H1 (cell line): Measurements from ENCODE around the gene KERA. TPM values are rescaled to one million over a fixed set of nuclear protein-coding genes. Genes with fewer than 3 reads are reported as not detected.

Experiments
- CTCF ChIA-PET: fragments of 300-600 bp; sonication (Branson Sonifier 250); formaldehyde crosslinking; loops from one replicate; lab custom pipeline; 2021; ENCODE audit not compliant: partially characterized antibody; lab: Charles Lee
- POLR2A ChIA-PET: fragments of 300-600 bp; sonication (Branson Sonifier 250); formaldehyde crosslinking; loops from one replicate; lab custom pipeline; 2021; ENCODE audit warnings: inconsistent platforms; ENCODE audit not compliant: partially characterized antibody; lab: Charles Lee
- DNase-seq, 2 experiments: peaks; one replicate each; pipeline versions ENCODE4 v3.0.0 to v3.0.0-alpha.2; 2010 to 2022; ENCODE audit warnings: low spot score in 2 of 2, low read depth in 1 of 2, mixed read lengths in 1 of 2
- FAIRE-seq: peaks from 2 replicates; lab custom pipeline; 2011; peaks lifted over from hg19 to GRCh38; lab: Jason Lieb, UNC
- H2AFZ ChIP-seq: 2 replicates; pipeline ENCODE4 v1.8.1; 2012; ENCODE audit warnings: low read length, inconsistent platforms
- H2AK5ac ChIP-seq: 2 replicates; pipeline ENCODE4 v1.6.1; 2013; ENCODE audit warnings: low read depth, low read length
- H2BK120ac ChIP-seq: replicated peaks from 2 replicates; pipeline ENCODE3; 2013; ENCODE audit warnings: low read depth, low read length, inconsistent platforms
- H2BK12ac ChIP-seq: 2 replicates; pipeline ENCODE4 v1.6.1; 2013; ENCODE audit warnings: low read depth, low read length
- H2BK15ac ChIP-seq: 2 replicates; pipeline ENCODE4 v1.6.1; 2013; ENCODE audit warnings: low read length
- H2BK20ac ChIP-seq: 2 replicates; pipeline ENCODE4 v1.6.1; 2013; ENCODE audit warnings: low read length
- H2BK5ac ChIP-seq: 2 replicates; pipeline ENCODE4 v1.6.1; 2013; ENCODE audit warnings: low read depth, low read length
- H3K14ac ChIP-seq: 2 replicates; pipeline ENCODE4 v1.6.1; 2013; ENCODE audit warnings: inconsistent platforms; ENCODE audit not compliant: insufficient read length
- H3K18ac ChIP-seq: 2 replicates; pipeline ENCODE4 v1.6.1; 2013; ENCODE audit warnings: low read length; ENCODE audit errors: extremely low read depth
- H3K23ac ChIP-seq: 2 replicates; pipeline ENCODE4 v1.6.1; 2013; ENCODE audit warnings: inconsistent platforms; ENCODE audit not compliant: insufficient read length
- H3K23me2 ChIP-seq: 2 replicates; pipeline ENCODE4 v1.6.1; 2013; ENCODE audit warnings: low read depth, low read length
- H3K27ac ChIP-seq: 2 replicates; pipeline ENCODE4 v1.6.1; 2011; ENCODE audit warnings: low read depth, low read length, inconsistent platforms
- H3K27me3 ChIP-seq, 4 experiments: replicated peaks in 1 of 4; 1 replicate in 1 of 4; 2 replicates in 3 of 4; pipeline versions ENCODE4 v1.6.1 to v1.8.1; 2011 to 2013; ENCODE audit warnings: low read length in 3 of 4, mild to moderate bottlenecking in 3 of 4, inconsistent platforms in 2 of 4, mixed read lengths in 2 of 4, moderate library complexity in 1 of 4; ENCODE audit not compliant: control insufficient read depth in 3 of 4, insufficient read depth in 3 of 4; ENCODE audit errors: extremely low read depth in 1 of 4
- H3K36me3 ChIP-seq, 4 experiments: 2 replicates each; pipeline versions ENCODE4 v1.6.1 to v1.8.1; 2011 to 2013; ENCODE audit warnings: mild to moderate bottlenecking in 4 of 4, low read length in 3 of 4, moderate library complexity in 2 of 4, control low read depth in 1 of 4, inconsistent platforms in 1 of 4; ENCODE audit not compliant: insufficient read depth in 4 of 4, control insufficient read depth in 2 of 4
- H3K4ac ChIP-seq: replicated peaks from 2 replicates; pipeline ENCODE3; 2013; ENCODE audit warnings: low read length, low read depth, mixed read lengths, inconsistent platforms; ENCODE audit not compliant: insufficient read length
- H3K4me1 ChIP-seq, 4 experiments: replicated peaks in 1 of 4; 1 replicate in 1 of 4; 2 replicates in 3 of 4; pipeline versions ENCODE4 v1.6.1 to v1.8.1; 2011 to 2013; ENCODE audit warnings: low read length in 3 of 4, inconsistent platforms in 2 of 4, mixed read lengths in 1 of 4; ENCODE audit not compliant: insufficient read depth in 4 of 4, control insufficient read depth in 3 of 4
- H3K4me2 ChIP-seq, 2 experiments: 2 replicates each; pipeline versions ENCODE4 v1.6.1 to v1.8.1; 2011 to 2013; ENCODE audit warnings: low read depth in 2 of 2, low read length in 2 of 2, control low read depth in 1 of 2, inconsistent platforms in 1 of 2, mild to moderate bottlenecking in 1 of 2; ENCODE audit not compliant: insufficient read depth in 1 of 2
- H3K4me3 ChIP-seq, 4 experiments: fragments of 200-600, 300-600 bp in 1 of 4; sonication (generic), shearing (Covaris generic), sonication (Bioruptor Twin) in 1 of 4; 2 replicates each; pipeline versions ENCODE4 v1.5.1 to v1.8.1; 2011 to 2016; ENCODE audit warnings: low read length in 4 of 4, low read depth in 3 of 4, control low read depth in 2 of 4, inconsistent platforms in 2 of 4, mild to moderate bottlenecking in 2 of 4, mixed read lengths in 1 of 4, moderate library complexity in 1 of 4; ENCODE audit not compliant: insufficient read depth in 2 of 4; ENCODE audit errors: extremely low read depth in 1 of 4
- H3K56ac ChIP-seq: replicated peaks from 2 replicates; pipeline ENCODE3; 2013; ENCODE audit warnings: low read depth, mild to moderate bottlenecking, mixed read lengths, low read length, inconsistent platforms; ENCODE audit not compliant: insufficient read length
- H3K79me1 ChIP-seq: 2 replicates; pipeline ENCODE4 v1.6.1; 2013; ENCODE audit warnings: low read depth, low read length, control low read depth
- H3K79me2 ChIP-seq, 2 experiments: 2 replicates each; pipeline versions ENCODE4 v1.6.1 to v1.8.1; 2012 to 2013; ENCODE audit warnings: low read length in 2 of 2, mild to moderate bottlenecking in 2 of 2, inconsistent platforms in 1 of 2; ENCODE audit not compliant: insufficient read depth in 2 of 2, control insufficient read depth in 1 of 2
- H3K9ac ChIP-seq, 4 experiments: replicated peaks in 1 of 4; 1 replicate in 1 of 4; 2 replicates in 3 of 4; pipeline versions ENCODE4 v1.6.1 to v1.8.1; 2011 to 2013; ENCODE audit warnings: low read depth in 3 of 4, low read length in 3 of 4, control low read depth in 2 of 4, mild to moderate bottlenecking in 2 of 4, moderate library complexity in 2 of 4, inconsistent platforms in 1 of 4; ENCODE audit errors: extremely low read depth in 1 of 4
- H3K9me3 ChIP-seq, 2 experiments: 2 replicates each; pipeline versions ENCODE4 v1.6.1 to v1.8.1; 2012 to 2013; ENCODE audit warnings: mild to moderate bottlenecking in 2 of 2, moderate library complexity in 2 of 2, control low read depth in 1 of 2, inconsistent platforms in 1 of 2, low read depth in 1 of 2, low read length in 1 of 2, mixed read lengths in 1 of 2; ENCODE audit not compliant: insufficient read depth in 2 of 2
- H4K20me1 ChIP-seq, 2 experiments: replicated peaks in 1 of 2; 2 replicates each; pipeline versions ENCODE3 to v1.8.1; 2011 to 2013; ENCODE audit warnings: inconsistent platforms in 2 of 2, low read length in 2 of 2, mild to moderate bottlenecking in 1 of 2; ENCODE audit not compliant: insufficient read depth in 2 of 2, control insufficient read depth in 1 of 2
- H4K5ac ChIP-seq: 2 replicates; pipeline ENCODE4 v1.6.1; 2013; ENCODE audit warnings: low read length, low read depth, mixed read lengths, inconsistent platforms; ENCODE audit not compliant: insufficient read length
- H4K8ac ChIP-seq: 2 replicates; pipeline ENCODE4 v1.8.0; 2013; ENCODE audit warnings: mild to moderate bottlenecking, moderate library complexity, low read length, inconsistent platforms; ENCODE audit not compliant: insufficient read depth; ENCODE audit errors: extremely low read depth
- H4K91ac ChIP-seq: replicated peaks from 2 replicates; pipeline ENCODE3; 2013; ENCODE audit warnings: low read length, mixed read lengths, inconsistent platforms; ENCODE audit not compliant: insufficient read length
- CEBPB ChIP-seq: IDR thresholded peaks from 2 replicates; pipeline ENCODE4 v1.6.1; 2012; ENCODE audit warnings: low read depth, low read length
- GTF2F1 ChIP-seq: IDR thresholded peaks from 2 replicates; pipeline ENCODE4 v1.6.1; 2012; ENCODE audit warnings: low read depth, low read length, improper control_type of control experiment, borderline replicate concordance
- SIN3A ChIP-seq, 2 experiments: IDR thresholded peaks in 1 of 2; conservative IDR thresholded peaks in 1 of 2; 2 replicates each; pipeline ENCODE4 v1.6.1; 2011 to 2012; ENCODE audit warnings: low read length in 2 of 2, improper control_type of control experiment in 1 of 2, low read depth in 1 of 2, mild to moderate bottlenecking in 1 of 2
- TAF1 ChIP-seq: IDR thresholded peaks from 2 replicates; pipeline ENCODE4 v1.6.1; 2011; ENCODE audit warnings: mild to moderate bottlenecking, low read depth, low read length
- TCF12 ChIP-seq: IDR thresholded peaks from 2 replicates; pipeline ENCODE4 v1.6.1; 2011; ENCODE audit warnings: low read depth, mild to moderate bottlenecking, low read length
- WGBS, 2 experiments: shearing (Covaris generic) in 1 of 2; methylation state at CpG; one replicate each; pipeline versions ENCODE4 v1.1.6 to v1.1.7; 2013 to 2015; ENCODE audit warnings: low lambda C conversion rate in 2 of 2, mixed read lengths in 2 of 2, inconsistent platforms in 1 of 2, low coverage in 1 of 2, missing lambda C conversion rate in 1 of 2; ENCODE audit not compliant: insufficient replicate concordance in 2 of 2, insufficient coverage in 1 of 2, insufficient read length in 1 of 2; ENCODE audit errors: extremely low coverage in 1 of 2, missing lambda C conversion rate in 1 of 2; 5-methylcytosine and 5-hydroxymethylcytosine counted together
- polyA plus RNA-seq, 7 experiments: library from polyadenylated mRNA; depleted of rRNA in 3 of 7; stranded (reverse) in 5 of 7; unstranded in 2 of 7; fragments of >200 nt in 5 of 7; fragments of 200-250 nt in 2 of 7; gene quantifications; 1 replicate in 5 of 7; 2 replicates in 1 of 7; 4 replicates in 1 of 7; pipeline versions ENCODE4 v1.2.1 to v1.2.3, GENCODE V29; 2011 to 2013; ENCODE audit warnings: missing spikeins in 2 of 7, mixed read lengths in 2 of 7
- total RNA-seq: library from RNA; stranded (reverse); fragmentation: NEBNext Ultra II Directional; extraction: Animal tissue kit (Norgen Biotek cat#: 25700); gene quantifications from 2 replicates; pipeline ENCODE4 v1.2.1, GENCODE V29; 2021

Gene KERA
- total and polyA plus RNA-seq, 2 of the 8 experiments (the other 6 are each of a cell fraction or from before 2014, with no cell fraction given), result not detected

DNA sequence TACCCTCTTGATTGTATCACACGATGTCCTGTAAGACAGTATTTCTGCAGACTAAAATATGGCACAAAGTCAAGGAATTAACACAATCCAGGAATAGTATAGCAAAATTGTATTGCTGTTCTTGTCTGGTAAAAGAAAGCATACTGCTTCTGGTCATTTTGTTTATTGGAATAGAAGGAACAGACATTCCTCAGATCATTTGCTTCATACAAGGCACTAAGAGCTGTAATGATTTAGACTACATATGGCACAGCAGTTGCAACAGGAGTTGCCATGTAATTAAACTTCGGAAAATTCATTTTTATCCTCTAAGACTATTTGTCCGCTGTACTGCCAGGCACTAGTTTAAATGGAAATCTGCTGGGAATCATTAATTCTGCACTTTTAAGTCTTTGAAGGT is 7.6 kb upstream of the KERA start:
- H3K4me3 ChIP-seq, result no peak overlapping the region
- WGBS, 2 experiments, result 91% methylated on average over 3 of the region's 3 CpGs; no CpG with 5 or more reads in 1 of the 2 experiments
- CTCF ChIA-PET, result interaction anchor here (0.9 to 1.0 kb wide), 2 partner anchors 13 to 78 kb away, joined by 3 read pairs; no protein-coding TSS in a partner anchor
- no peak overlapping the region for H2AFZ ChIP-seq
- no peaks in the 10 kb centered on the region for H3K36me3 ChIP-seq
- no peak overlapping the region for H3K56ac ChIP-seq
- FAIRE-seq (no peak), DNase-seq (no peak)
- no peak overlapping the region for H4K5ac ChIP-seq
- no peaks in the 10 kb centered on the region for H3K27me3 ChIP-seq
- H3K4me2 ChIP-seq, result no peak overlapping the region
- no peak overlapping the region for H2BK5ac ChIP-seq
- no peak overlapping the region for H2BK120ac ChIP-seq
- H3K27ac ChIP-seq, result no peak overlapping the region
- TF ChIP-seq SIN3A (conservative IDR thresholded peaks at IDR 0.05 in 1 of 2, IDR thresholded peaks at IDR 0.05 in 1 of 2; ENCODE audit: low read depth in 1 of 2, low read length in 2 of 2) (no peak), TAF1 (no peak), CEBPB (no peak), TCF12 (no peak), GTF2F1 (no peak)
- H3K14ac ChIP-seq, result no peak overlapping the region
- H3K9ac ChIP-seq, result no peak overlapping the region
- H4K91ac ChIP-seq, result no peak overlapping the region
- H2AK5ac ChIP-seq, result no peak overlapping the region
- no peak overlapping the region for H4K8ac ChIP-seq
- no peaks in the 10 kb centered on the region for H3K9me3 ChIP-seq
- no peak overlapping the region for H2BK15ac ChIP-seq
- H3K23me2 ChIP-seq, result no peaks in the 10 kb centered on the region
- no peak overlapping the region for H2BK20ac ChIP-seq
- no peaks in the 10 kb centered on the region for H4K20me1 ChIP-seq
- H3K4ac ChIP-seq, result no peak overlapping the region
- no peak overlapping the region for H2BK12ac ChIP-seq
- POLR2A ChIA-PET, result no interaction called here
- no peak overlapping the region for H3K18ac ChIP-seq
- no peaks in the 10 kb centered on the region for H3K79me2 ChIP-seq
- no peak overlapping the region for H3K23ac ChIP-seq
- H3K4me1 ChIP-seq, result no peaks in the 10 kb centered on the region
- H3K79me1 ChIP-seq, result no peaks in the 10 kb centered on the region
